Liver (tissue), 9 donors: ENCODE measurements around the gene MOB4. TPM values are rescaled to one million over a fixed set of nuclear protein-coding genes. Genes with fewer than 3 reads are reported as not detected.

Experiments
- DNase-seq: peaks from one replicate; pipeline ENCODE4 v3.0.0-alpha.2; 2017; ENCODE audit warnings: low spot score
- H3K27ac ChIP-seq, 2 donors: one replicate each; pipeline ENCODE4 v1.7.0; 2013; ENCODE audit warnings: inconsistent platforms in 2 of 2, low read length in 2 of 2, control low read depth in 1 of 2, low read depth in 1 of 2, mild to moderate bottlenecking in 1 of 2
- H3K27me3 ChIP-seq, 4 donors: one replicate each; pipeline versions ENCODE4 v1.6.1 to v1.7.0; 2013; ENCODE audit warnings: low read length in 3 of 4, inconsistent platforms in 1 of 4, mild to moderate bottlenecking in 1 of 4, moderate library complexity in 1 of 4; ENCODE audit not compliant: control insufficient read depth in 4 of 4, insufficient read depth in 4 of 4
- H3K36me3 ChIP-seq, 4 donors: one replicate each; pipeline versions ENCODE4 v1.6.1 to v1.7.0; 2013; ENCODE audit warnings: low read length in 3 of 4, mild to moderate bottlenecking in 3 of 4, low read depth in 1 of 4, moderate library complexity in 1 of 4; ENCODE audit not compliant: control insufficient read depth in 4 of 4, insufficient read depth in 3 of 4
- H3K4me1 ChIP-seq, 4 donors: one replicate each; pipeline versions ENCODE4 v1.6.1 to v1.7.0; 2013; ENCODE audit warnings: low read length in 3 of 4, mild to moderate bottlenecking in 3 of 4, moderate library complexity in 1 of 4; ENCODE audit not compliant: control insufficient read depth in 4 of 4, insufficient read depth in 4 of 4
- H3K4me3 ChIP-seq, 3 donors: one replicate each; pipeline versions ENCODE4 v1.6.1 to v1.7.0; 2013; ENCODE audit warnings: low read length in 3 of 3, control low read depth in 1 of 3, low read depth in 1 of 3, mild to moderate bottlenecking in 1 of 3
- H3K9ac ChIP-seq, 2 donors: one replicate each; pipeline ENCODE4 v1.7.0; 2013; ENCODE audit warnings: low read length in 2 of 2, mild to moderate bottlenecking in 2 of 2, moderate library complexity in 2 of 2, control low read depth in 1 of 2, low read depth in 1 of 2
- H3K9me3 ChIP-seq, 4 donors: one replicate each; pipeline versions ENCODE4 v1.6.1 to v1.7.0; 2013; ENCODE audit warnings: low read length in 3 of 4; ENCODE audit not compliant: control insufficient read depth in 4 of 4
- EGR1 ChIP-seq, 2 donors: IDR thresholded peaks; 2 replicates each; pipeline ENCODE4 v1.6.1; 2016 to 2018; ENCODE audit warnings: antibody characterized with exemption in 2 of 2, low read depth in 2 of 2
- FOXA1 ChIP-seq: IDR thresholded peaks from 2 replicates; pipeline ENCODE4 v1.6.1; 2016; ENCODE audit warnings: antibody characterized with exemption
- FOXA2 ChIP-seq: IDR thresholded peaks from 2 replicates; pipeline ENCODE4 v1.6.1; 2016; ENCODE audit warnings: antibody characterized with exemption
- GABPA ChIP-seq, 2 donors: IDR thresholded peaks in 1 of 2; conservative IDR thresholded peaks in 1 of 2; 2 replicates each; pipeline ENCODE4 v1.6.1; 2016; ENCODE audit warnings: antibody characterized with exemption in 2 of 2, mild to moderate bottlenecking in 1 of 2, moderate library complexity in 1 of 2
- HNF4A ChIP-seq, 2 donors: conservative IDR thresholded peaks; 2 replicates each; pipeline ENCODE4 v1.6.1; 2016; ENCODE audit warnings: antibody characterized with exemption in 2 of 2, mild to moderate bottlenecking in 2 of 2
- HNF4G ChIP-seq: IDR thresholded peaks from 2 replicates; pipeline ENCODE4 v1.6.1; 2016; ENCODE audit warnings: antibody characterized with exemption
- JUND ChIP-seq, 2 donors: IDR thresholded peaks; 2 replicates each; pipeline ENCODE4 v1.6.1; 2016; ENCODE audit warnings: antibody characterized with exemption in 2 of 2
- NR2F2 ChIP-seq: IDR thresholded peaks from 2 replicates; pipeline ENCODE4 v1.6.1; 2016; ENCODE audit warnings: antibody characterized with exemption
- RAD21 ChIP-seq, 2 donors: IDR thresholded peaks; 2 replicates each; pipeline ENCODE4 v1.6.1; 2016; ENCODE audit warnings: antibody characterized with exemption in 2 of 2, mild to moderate bottlenecking in 2 of 2
- RXRA ChIP-seq, 2 donors: IDR thresholded peaks; 2 replicates each; pipeline ENCODE4 v1.6.1; 2017 to 2018; ENCODE audit warnings: antibody characterized with exemption in 2 of 2, mild to moderate bottlenecking in 1 of 2
- SP1 ChIP-seq: IDR thresholded peaks from 2 replicates; pipeline ENCODE4 v1.6.1; 2018; ENCODE audit warnings: antibody characterized with exemption, mild to moderate bottlenecking
- TAF1 ChIP-seq: conservative IDR thresholded peaks from 2 replicates; pipeline ENCODE4 v1.6.1; 2016; ENCODE audit warnings: antibody characterized with exemption, mild to moderate bottlenecking
- YY1 ChIP-seq: IDR thresholded peaks from 2 replicates; pipeline ENCODE4 v1.6.1; 2016; ENCODE audit warnings: antibody characterized with exemption, mild to moderate bottlenecking
- WGBS: extraction: QIAGEN DNeasy Blood & Tissue Kit; methylation state at CpG from one replicate; pipeline ENCODE4 v1.1.7; 2013; 5-methylcytosine and 5-hydroxymethylcytosine counted together
- polyA plus RNA-seq, 2 donors: library from polyadenylated mRNA; stranded (reverse) in 1 of 2; unstranded in 1 of 2; fragments of 200-250 nt in 1 of 2; fragments of >200 nt in 1 of 2; fragmentation: Nextera tagmentation in 1 of 2; extraction: Ambion mirVana in 1 of 2; gene quantifications; one replicate each; pipeline versions ENCODE4 v1.2.1 to v1.2.3, GENCODE V29; 2013 to 2015
- total RNA-seq, 2 donors: library from RNA; depleted of rRNA; stranded (reverse); fragments of >200 nt; gene quantifications; one replicate each; pipeline ENCODE4 v1.2.3, GENCODE V29; 2014
- TF ChIP-seq, protein P1 (sequence below): fragments of 150-350 bp; IDR thresholded peaks from 2 replicates; pipeline ENCODE4 v1.5.1; 2017; ENCODE audit warnings: improper control_type of control experiment, low read depth, low read length; ENCODE audit not compliant: missing input control
- TF ChIP-seq, protein P2 (sequence below): IDR thresholded peaks from 2 replicates; pipeline ENCODE4 v1.6.1; 2016; ENCODE audit warnings: antibody characterized with exemption
- TF ChIP-seq, protein P3 (sequence below): IDR thresholded peaks from 2 replicates; pipeline ENCODE4 v1.6.1; 2016; ENCODE audit warnings: antibody characterized with exemption
- TF ChIP-seq, protein P4 (sequence below): IDR thresholded peaks from 2 replicates; pipeline ENCODE4 v1.6.1; 2016; ENCODE audit warnings: antibody characterized with exemption, mild to moderate bottlenecking
- TF ChIP-seq, protein P5 (sequence below): IDR thresholded peaks from 2 replicates; pipeline ENCODE4 v1.6.1; 2016; ENCODE audit warnings: antibody characterized with exemption
- donor health status: healthy.
- donor health status: healthy.
- donor health status: healthy.
- donor health status: healthy.
- donor health status: healthy.

MOB4 gene
- total and polyA plus RNA-seq, 4 donors = 7.6 to 17.5 (median 12.5) TPM

DNA sequence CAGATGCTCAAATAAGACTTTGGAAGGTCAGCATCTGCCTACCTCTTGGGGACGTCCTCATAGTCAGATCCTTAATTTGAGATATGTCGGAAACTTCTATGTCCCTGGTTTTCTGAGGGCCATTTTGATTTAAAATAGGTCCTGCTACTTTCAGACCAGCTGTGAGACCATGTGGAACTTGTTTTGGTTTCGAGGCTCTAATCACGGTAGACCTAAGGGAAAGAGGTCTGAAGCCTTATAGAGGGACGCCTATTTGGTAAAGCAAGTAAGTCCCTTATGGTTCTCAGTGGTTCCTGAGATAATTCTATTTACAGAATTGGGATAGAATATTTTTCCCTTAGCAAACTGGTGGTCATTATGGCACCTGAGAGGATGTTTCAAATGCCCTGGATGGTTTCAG is 84.4 kb downstream of the MOB4 start:
- H3K36me3 ChIP-seq = no peaks in the 10 kb centered on the region
- no peak overlapping the region for H3K9ac ChIP-seq
- no peaks in the 10 kb centered on the region for H3K27me3 ChIP-seq
- H3K4me1 ChIP-seq = no peaks in the 10 kb centered on the region
- H3K9me3 ChIP-seq = no peaks in the 10 kb centered on the region
- TF ChIP-seq, protein P1, sequence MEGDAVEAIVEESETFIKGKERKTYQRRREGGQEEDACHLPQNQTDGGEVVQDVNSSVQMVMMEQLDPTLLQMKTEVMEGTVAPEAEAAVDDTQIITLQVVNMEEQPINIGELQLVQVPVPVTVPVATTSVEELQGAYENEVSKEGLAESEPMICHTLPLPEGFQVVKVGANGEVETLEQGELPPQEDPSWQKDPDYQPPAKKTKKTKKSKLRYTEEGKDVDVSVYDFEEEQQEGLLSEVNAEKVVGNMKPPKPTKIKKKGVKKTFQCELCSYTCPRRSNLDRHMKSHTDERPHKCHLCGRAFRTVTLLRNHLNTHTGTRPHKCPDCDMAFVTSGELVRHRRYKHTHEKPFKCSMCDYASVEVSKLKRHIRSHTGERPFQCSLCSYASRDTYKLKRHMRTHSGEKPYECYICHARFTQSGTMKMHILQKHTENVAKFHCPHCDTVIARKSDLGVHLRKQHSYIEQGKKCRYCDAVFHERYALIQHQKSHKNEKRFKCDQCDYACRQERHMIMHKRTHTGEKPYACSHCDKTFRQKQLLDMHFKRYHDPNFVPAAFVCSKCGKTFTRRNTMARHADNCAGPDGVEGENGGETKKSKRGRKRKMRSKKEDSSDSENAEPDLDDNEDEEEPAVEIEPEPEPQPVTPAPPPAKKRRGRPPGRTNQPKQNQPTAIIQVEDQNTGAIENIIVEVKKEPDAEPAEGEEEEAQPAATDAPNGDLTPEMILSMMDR = no peak
- no peak for TF ChIP-seq HNF4A (conservative IDR thresholded peaks at IDR 0.05)
- TF ChIP-seq NR2F2 = no peak
- no peak for TF ChIP-seq RAD21 (IDR thresholded peaks at IDR 0.05)
- no peak for TF ChIP-seq TAF1
- TF ChIP-seq, protein P2, sequence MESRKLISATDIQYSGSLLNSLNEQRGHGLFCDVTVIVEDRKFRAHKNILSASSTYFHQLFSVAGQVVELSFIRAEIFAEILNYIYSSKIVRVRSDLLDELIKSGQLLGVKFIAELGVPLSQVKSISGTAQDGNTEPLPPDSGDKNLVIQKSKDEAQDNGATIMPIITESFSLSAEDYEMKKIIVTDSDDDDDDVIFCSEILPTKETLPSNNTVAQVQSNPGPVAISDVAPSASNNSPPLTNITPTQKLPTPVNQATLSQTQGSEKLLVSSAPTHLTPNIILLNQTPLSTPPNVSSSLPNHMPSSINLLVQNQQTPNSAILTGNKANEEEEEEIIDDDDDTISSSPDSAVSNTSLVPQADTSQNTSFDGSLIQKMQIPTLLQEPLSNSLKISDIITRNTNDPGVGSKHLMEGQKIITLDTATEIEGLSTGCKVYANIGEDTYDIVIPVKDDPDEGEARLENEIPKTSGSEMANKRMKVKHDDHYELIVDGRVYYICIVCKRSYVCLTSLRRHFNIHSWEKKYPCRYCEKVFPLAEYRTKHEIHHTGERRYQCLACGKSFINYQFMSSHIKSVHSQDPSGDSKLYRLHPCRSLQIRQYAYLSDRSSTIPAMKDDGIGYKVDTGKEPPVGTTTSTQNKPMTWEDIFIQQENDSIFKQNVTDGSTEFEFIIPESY = no peak
- no peak for TF ChIP-seq RXRA (IDR thresholded peaks at IDR 0.05)
- no peak for TF ChIP-seq FOXA2
- TF ChIP-seq SP1 = no peak
- no peak for TF ChIP-seq HNF4G
- no peak for TF ChIP-seq FOXA1
- TF ChIP-seq, protein P3, sequence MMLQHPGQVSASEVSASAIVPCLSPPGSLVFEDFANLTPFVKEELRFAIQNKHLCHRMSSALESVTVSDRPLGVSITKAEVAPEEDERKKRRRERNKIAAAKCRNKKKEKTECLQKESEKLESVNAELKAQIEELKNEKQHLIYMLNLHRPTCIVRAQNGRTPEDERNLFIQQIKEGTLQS = no peak
- TF ChIP-seq, protein P4, sequence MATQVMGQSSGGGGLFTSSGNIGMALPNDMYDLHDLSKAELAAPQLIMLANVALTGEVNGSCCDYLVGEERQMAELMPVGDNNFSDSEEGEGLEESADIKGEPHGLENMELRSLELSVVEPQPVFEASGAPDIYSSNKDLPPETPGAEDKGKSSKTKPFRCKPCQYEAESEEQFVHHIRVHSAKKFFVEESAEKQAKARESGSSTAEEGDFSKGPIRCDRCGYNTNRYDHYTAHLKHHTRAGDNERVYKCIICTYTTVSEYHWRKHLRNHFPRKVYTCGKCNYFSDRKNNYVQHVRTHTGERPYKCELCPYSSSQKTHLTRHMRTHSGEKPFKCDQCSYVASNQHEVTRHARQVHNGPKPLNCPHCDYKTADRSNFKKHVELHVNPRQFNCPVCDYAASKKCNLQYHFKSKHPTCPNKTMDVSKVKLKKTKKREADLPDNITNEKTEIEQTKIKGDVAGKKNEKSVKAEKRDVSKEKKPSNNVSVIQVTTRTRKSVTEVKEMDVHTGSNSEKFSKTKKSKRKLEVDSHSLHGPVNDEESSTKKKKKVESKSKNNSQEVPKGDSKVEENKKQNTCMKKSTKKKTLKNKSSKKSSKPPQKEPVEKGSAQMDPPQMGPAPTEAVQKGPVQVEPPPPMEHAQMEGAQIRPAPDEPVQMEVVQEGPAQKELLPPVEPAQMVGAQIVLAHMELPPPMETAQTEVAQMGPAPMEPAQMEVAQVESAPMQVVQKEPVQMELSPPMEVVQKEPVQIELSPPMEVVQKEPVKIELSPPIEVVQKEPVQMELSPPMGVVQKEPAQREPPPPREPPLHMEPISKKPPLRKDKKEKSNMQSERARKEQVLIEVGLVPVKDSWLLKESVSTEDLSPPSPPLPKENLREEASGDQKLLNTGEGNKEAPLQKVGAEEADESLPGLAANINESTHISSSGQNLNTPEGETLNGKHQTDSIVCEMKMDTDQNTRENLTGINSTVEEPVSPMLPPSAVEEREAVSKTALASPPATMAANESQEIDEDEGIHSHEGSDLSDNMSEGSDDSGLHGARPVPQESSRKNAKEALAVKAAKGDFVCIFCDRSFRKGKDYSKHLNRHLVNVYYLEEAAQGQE = no peak
- TF ChIP-seq GABPA (IDR thresholded peaks at IDR 0.05 in 1 of 2, conservative IDR thresholded peaks at IDR 0.05 in 1 of 2) = no peak
- TF ChIP-seq, protein P5, sequence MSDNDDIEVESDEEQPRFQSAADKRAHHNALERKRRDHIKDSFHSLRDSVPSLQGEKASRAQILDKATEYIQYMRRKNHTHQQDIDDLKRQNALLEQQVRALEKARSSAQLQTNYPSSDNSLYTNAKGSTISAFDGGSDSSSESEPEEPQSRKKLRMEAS = no peak
- no peak for TF ChIP-seq JUND (IDR thresholded peaks at IDR 0.05)
- TF ChIP-seq EGR1 (IDR thresholded peaks at IDR 0.05; ENCODE audit: low read depth in 2 of 2) = no peak
- no peak for TF ChIP-seq YY1
- DNase-seq = no peak
- no peak overlapping the region for H3K27ac ChIP-seq
- H3K4me3 ChIP-seq = no peak overlapping the region
- 93% methylated on average over 5 of the region's 5 CpGs for WGBS
